ENCODE measurements around the gene NECTIN4.
"Not testable (repeated sequence)": the region's sequence is repeated elsewhere in the genome, so short reads cannot be mapped to it uniquely, and the experiment has no call there.

DNA sequence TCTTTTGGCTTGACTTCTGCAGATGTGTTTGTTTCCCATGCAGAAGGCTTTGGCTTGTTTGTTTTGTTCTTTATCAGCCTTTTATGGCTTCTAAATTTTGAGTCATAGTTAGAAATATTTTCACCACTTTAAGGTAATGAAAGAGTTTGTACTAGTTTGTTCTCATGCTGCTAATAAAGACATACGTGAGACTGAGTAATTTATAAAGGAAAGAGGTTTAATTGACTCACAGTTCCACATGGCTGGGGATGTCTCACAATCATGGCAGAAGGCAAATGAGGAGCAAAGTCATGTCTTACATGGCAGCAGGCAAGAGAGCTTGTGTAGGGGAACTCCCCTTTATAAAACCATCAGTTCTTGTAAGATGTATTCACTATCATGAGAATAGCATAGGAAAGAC is 62.4 kb downstream of the NECTIN4 start:
- TF ChIP-seq, protein P1, sequence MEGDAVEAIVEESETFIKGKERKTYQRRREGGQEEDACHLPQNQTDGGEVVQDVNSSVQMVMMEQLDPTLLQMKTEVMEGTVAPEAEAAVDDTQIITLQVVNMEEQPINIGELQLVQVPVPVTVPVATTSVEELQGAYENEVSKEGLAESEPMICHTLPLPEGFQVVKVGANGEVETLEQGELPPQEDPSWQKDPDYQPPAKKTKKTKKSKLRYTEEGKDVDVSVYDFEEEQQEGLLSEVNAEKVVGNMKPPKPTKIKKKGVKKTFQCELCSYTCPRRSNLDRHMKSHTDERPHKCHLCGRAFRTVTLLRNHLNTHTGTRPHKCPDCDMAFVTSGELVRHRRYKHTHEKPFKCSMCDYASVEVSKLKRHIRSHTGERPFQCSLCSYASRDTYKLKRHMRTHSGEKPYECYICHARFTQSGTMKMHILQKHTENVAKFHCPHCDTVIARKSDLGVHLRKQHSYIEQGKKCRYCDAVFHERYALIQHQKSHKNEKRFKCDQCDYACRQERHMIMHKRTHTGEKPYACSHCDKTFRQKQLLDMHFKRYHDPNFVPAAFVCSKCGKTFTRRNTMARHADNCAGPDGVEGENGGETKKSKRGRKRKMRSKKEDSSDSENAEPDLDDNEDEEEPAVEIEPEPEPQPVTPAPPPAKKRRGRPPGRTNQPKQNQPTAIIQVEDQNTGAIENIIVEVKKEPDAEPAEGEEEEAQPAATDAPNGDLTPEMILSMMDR (IDR thresholded peaks at IDR 0.05) = not testable (repeated sequence)
- not testable (repeated sequence) for TF ChIP-seq RFX5 (IDR thresholded peaks at IDR 0.05; ENCODE audit: low read length); TEAD4 (IDR thresholded peaks at IDR 0.05; ENCODE audit: borderline replicate concordance, insufficient read depth); TAF1 (IDR thresholded peaks at IDR 0.05; ENCODE audit: borderline replicate concordance, low read depth, low read length); EZH2phosphoT487 (IDR thresholded peaks at IDR 0.05; ENCODE audit: borderline replicate concordance, low read depth); MXI1 (IDR thresholded peaks at IDR 0.05; ENCODE audit: low read depth, low read length); RAD21 (IDR thresholded peaks at IDR 0.05; ENCODE audit: low read length); RCOR1 (IDR thresholded peaks at IDR 0.05; ENCODE audit: low read length)
- TF ChIP-seq, protein P2, sequence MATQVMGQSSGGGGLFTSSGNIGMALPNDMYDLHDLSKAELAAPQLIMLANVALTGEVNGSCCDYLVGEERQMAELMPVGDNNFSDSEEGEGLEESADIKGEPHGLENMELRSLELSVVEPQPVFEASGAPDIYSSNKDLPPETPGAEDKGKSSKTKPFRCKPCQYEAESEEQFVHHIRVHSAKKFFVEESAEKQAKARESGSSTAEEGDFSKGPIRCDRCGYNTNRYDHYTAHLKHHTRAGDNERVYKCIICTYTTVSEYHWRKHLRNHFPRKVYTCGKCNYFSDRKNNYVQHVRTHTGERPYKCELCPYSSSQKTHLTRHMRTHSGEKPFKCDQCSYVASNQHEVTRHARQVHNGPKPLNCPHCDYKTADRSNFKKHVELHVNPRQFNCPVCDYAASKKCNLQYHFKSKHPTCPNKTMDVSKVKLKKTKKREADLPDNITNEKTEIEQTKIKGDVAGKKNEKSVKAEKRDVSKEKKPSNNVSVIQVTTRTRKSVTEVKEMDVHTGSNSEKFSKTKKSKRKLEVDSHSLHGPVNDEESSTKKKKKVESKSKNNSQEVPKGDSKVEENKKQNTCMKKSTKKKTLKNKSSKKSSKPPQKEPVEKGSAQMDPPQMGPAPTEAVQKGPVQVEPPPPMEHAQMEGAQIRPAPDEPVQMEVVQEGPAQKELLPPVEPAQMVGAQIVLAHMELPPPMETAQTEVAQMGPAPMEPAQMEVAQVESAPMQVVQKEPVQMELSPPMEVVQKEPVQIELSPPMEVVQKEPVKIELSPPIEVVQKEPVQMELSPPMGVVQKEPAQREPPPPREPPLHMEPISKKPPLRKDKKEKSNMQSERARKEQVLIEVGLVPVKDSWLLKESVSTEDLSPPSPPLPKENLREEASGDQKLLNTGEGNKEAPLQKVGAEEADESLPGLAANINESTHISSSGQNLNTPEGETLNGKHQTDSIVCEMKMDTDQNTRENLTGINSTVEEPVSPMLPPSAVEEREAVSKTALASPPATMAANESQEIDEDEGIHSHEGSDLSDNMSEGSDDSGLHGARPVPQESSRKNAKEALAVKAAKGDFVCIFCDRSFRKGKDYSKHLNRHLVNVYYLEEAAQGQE (IDR thresholded peaks at IDR 0.05; ENCODE audit: low read depth, low read length) = not testable (repeated sequence)

All from SK-N-SH (cell line).